HT-29 (cell line): Measurements from ENCODE around the gene FBXL7. TPM values are rescaled to one million over a fixed set of nuclear protein-coding genes. Genes with fewer than 3 reads are reported as not detected.

Source experiments
- DNase-seq: peaks from one replicate; pipeline ENCODE4 v3.0.0-alpha.2; 2015; ENCODE audit warnings: low spot score
- total RNA-seq: library from RNA; depleted of rRNA; stranded (reverse); fragments of >200 nt; shearing (Covaris generic); gene quantifications from 2 replicates; pipeline ENCODE4 v1.2.3, GENCODE V29; 2014

The FBXL7 gene
- total RNA-seq, 1 experiment from 2014 or later = not detected

GRCh38 chr5:15880201-15880600 lies 380.2 kb downstream of the FBXL7 start:
- no peak for DNase-seq

- no peak for DNase-seq
These were observed 385.2 kb downstream of the FBXL7 start for GRCh38 chr5:15885156-15885555.

DNA sequence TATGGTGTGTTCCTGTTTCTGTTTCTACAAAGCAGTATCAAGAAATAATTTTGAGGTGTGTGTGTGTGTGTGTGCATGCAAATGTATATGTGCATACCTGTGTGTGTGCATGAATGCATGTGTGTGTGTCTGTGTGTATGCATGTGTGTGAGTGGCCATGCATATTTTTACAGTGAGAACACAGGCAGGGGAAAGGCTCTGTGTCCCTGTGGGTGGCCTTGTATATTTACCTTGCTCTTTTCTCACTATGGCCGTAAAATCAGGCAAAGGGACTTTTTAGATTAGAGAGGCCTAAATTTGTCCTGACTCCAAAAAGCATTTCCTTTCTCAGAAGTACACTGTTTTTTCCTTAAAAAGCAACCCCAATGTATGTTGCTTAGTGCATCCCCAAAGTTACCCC lies 386.2 kb downstream of the FBXL7 start:
- DNase-seq = no peak

DNA sequence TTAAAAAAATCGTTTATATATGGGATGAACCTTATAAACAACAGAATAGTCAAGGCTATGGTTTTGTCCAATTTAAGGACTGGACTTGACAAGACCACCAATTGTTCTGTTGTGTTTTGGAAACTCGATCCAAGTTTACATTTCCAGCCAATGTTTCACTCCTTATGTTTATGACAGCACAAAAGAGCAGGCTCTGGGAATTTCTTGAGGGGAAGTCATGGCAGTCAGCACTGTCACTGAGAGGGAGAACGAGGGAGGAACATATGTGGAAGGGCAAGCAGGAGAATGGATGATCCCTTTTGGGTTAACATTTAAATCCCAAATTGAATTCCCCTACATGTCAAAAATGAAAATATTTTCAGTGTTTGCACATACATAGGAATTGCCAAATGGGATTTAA lies 387.1 kb downstream of the FBXL7 start:
- no peak for DNase-seq

- DNase-seq = no peak
These were observed 389.0 kb downstream of the FBXL7 start for GRCh38 chr5:15889001-15889400.

- no peak for DNase-seq
These were observed 393.9 kb downstream of the FBXL7 start for GRCh38 chr5:15893866-15894265.

- no peak for DNase-seq
These were observed 397.7 kb downstream of the FBXL7 start for GRCh38 chr5:15897656-15898055.

DNA sequence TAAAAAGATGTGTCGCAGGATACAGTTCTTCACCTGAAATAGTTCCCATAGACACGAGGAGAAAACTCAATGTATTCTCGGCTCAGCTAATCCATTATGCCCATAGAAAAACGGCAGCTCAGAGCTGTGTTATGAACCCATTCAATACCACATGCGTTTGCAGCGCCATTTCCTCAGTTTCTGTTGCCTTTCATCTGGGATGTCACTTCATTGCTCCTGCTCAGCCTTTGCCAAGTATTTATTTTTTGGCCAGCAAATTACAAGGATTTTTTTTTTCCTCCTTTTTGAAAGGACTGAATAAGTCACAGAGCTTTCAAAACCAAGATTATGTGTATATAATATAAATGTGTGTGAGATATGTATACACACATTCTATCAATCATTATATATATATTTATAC lies 398.7 kb downstream of the FBXL7 start:
- no peak for DNase-seq

GRCh38 chr5:15899481-15899880 lies 399.5 kb downstream of the FBXL7 start:
- no peak for DNase-seq

- no peak for DNase-seq
These were observed 401.2 kb downstream of the FBXL7 start for GRCh38 chr5:15901151-15901550.

- no peak for DNase-seq
These were observed 402.1 kb downstream of the FBXL7 start for GRCh38 chr5:15902066-15902465.

DNA sequence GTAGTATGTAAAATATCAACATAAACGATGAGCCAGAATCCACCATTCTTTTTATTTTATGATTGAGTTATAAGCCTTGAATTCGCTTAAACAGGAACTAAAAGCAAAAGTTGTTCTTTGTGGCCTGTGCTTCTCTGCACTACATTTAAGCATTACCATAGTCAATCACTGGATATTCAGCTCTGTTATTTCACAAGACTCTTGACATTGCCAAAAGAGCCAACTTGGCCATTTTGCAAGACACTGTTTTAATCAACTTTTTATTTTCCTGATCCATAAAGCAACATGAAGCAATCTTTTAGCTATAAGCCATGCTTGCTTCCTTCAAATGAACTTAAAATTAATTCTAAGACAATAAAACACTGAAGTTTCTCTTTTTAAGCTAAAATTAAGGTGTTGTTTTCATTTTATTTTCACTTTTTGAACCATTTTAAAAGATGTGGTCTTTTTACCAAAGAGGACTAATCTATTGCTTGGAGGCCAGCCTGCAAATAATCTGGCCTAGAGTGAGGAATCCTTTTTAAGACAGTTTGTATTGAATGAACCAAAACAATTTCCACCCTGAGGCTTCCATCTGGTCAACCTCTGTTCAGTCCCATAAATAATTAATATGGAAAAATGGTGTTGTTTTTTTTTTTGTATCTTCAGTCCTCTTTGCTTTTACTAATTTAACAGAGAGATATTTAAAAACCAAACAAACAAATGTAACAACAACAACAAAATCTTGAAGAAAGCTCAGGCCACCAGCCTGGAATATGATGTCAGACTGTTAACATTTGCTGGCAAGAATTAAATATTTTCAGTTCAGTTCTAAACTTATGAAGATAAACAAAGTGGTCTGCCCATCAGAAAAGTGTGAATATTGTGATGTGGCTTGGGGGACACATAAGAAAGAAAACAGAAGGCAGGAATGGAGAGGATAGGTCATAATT lies 405.2 kb downstream of the FBXL7 start:
- DNase-seq = no peak

- DNase-seq = no peak
These were observed 414.7 kb downstream of the FBXL7 start for GRCh38 chr5:15914638-15915037.

GRCh38 chr5:15926586-15926985 lies 426.6 kb downstream of the FBXL7 start:
- DNase-seq = no peak

DNA sequence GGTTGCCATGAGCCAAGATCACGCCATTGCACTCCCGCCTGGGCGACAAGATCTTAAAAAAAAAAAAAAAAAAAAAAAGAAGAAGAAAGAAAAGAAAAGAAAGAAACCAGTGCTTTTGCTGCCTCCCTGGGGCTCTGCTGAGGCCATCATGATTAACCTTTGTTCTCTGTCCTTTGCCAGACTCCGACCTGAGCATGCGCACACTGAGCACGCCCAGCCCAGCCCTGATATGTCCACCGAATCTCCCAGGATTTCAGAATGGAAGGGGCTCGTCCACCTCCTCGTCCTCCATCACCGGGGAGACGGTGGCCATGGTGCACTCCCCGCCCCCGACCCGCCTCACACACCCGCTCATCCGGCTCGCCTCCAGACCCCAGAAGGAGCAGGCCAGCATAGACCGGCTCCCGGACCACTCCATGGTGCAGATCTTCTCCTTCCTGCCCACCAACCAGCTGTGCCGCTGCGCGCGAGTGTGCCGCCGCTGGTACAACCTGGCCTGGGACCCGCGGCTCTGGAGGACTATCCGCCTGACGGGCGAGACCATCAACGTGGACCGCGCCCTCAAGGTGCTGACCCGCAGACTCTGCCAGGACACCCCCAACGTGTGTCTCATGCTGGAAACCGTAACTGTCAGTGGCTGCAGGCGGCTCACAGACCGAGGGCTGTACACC lies 427.9 kb downstream of the FBXL7 start:
- DNase-seq = no peak

DNA sequence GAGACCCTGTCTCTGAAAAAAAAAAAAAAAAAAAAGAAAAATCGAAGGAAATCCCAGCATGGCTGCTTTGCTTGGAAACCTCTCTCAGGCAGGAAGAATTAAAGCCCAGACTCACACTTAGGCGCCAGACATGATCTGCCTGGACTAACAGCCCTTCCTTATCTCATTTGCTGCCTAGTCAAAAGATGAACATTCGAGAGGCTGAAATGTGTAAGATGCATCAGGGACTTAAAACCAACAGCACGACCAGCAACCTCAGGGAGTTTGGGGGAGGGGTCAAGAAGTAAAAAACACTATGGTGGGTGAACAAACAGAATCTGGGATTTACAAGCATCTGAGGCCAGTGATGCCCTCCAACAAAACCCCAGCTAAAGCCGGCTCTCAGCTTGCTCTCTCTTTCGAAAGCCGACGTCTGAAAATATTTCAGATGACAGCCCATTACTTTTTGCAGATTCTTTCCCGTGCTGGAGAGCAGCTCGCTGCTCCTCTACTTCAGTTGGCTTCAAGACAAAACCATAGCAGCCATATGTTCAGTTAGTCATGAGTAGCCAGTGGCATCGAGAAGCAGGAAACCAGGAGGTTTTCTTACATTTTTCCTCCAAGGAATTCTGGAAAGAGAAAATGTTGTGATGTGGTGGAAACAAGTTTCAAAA lies 429.8 kb downstream of the FBXL7 start:
- DNase-seq = no peak

- DNase-seq = no peak
These were observed 432.1 kb downstream of the FBXL7 start for GRCh38 chr5:15932066-15932465.

DNA sequence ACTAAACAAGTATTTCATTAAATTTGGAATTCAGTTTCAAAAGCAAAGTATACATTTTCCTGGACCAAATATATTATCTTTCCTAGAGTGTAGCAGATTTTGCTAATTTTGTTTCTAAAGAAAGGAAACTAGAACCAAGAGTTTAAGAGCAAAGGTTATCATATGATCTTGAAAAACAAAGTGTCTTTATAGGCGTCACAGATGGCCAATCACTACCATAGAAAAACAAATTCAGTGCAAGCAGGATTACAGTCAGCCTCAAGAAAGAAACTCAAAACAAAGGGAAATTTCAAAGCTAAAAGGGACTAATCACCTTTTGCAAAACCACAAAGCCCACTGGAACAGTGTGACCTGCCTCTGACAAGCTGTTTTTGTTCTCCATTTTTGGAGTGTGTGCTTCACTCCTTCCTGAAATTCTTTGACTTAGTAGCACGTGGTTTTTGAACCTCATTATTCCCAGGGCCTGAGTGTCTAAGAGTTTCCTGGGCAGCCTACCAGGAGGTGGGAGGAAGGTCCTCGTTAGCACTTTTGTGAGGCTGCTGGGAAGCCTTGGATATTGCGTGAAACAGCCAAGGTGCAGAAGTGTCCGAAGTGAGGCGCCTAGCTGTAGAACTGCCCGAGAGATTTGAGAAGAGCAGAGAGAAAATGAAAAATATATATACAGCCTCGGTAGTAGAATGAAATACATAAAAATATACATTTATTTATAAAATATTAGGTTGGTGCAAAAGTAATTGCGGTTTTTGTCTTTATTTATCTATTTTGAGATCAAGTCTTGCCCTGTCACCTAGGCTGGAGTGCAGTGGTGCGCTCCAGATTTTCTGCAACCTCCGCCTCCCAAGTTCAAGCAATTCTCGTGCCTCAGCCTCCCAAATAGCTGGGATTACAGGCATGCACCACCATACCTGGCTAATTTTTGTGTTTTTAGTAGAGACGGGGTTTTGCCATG lies 433.6 kb downstream of the FBXL7 start:
- no peak for DNase-seq

- no peak for DNase-seq
These were observed 436.7 kb downstream of the FBXL7 start for GRCh38 chr5:15936505-15937245.

GRCh38 chr5:15937708-15938107 lies 437.7 kb downstream of the FBXL7 start:
- no peak for DNase-seq

- no peak for DNase-seq
These were observed 438.2 kb downstream of the FBXL7 start for GRCh38 chr5:15938186-15938585.
